Osteocyte (in vitro differentiated cells): ENCODE data around the gene PLA2R1. TPM values are rescaled to one million over a fixed set of nuclear protein-coding genes. Genes with fewer than 3 reads are reported as not detected.
"Not testable (repeated sequence)": the region's sequence is repeated elsewhere in the genome, so short reads cannot be mapped to it uniquely, and the experiment has no call there.

Source experiments
- DNase-seq: peaks from one replicate; pipeline ENCODE4 v3.0.0; 2021; ENCODE audit warnings: mixed read lengths; ENCODE audit not compliant: unreplicated experiment; ENCODE audit errors: extremely low spot score
- H3K27ac Mint-ChIP-seq: one replicate; pipeline ENCODE4 v1.8.0; 2021; ENCODE audit warnings: mild to moderate bottlenecking, mixed read lengths; ENCODE audit not compliant: unreplicated experiment
- H3K27me3 Mint-ChIP-seq: one replicate; pipeline ENCODE4 v1.8.0; 2021; ENCODE audit warnings: mixed read lengths; ENCODE audit not compliant: unreplicated experiment
- H3K36me3 Mint-ChIP-seq: one replicate; pipeline ENCODE4 v1.8.0; 2021; ENCODE audit warnings: mixed read lengths; ENCODE audit not compliant: unreplicated experiment
- H3K4me1 Mint-ChIP-seq: one replicate; pipeline ENCODE4 v1.8.0; 2021; ENCODE audit warnings: mixed read lengths; ENCODE audit not compliant: unreplicated experiment
- H3K4me3 Mint-ChIP-seq: one replicate; pipeline ENCODE4 v1.8.0; 2021; ENCODE audit warnings: mild to moderate bottlenecking, moderate library complexity, mixed read lengths; ENCODE audit not compliant: unreplicated experiment
- H3K9me3 Mint-ChIP-seq: one replicate; pipeline ENCODE4 v1.8.0; 2021; ENCODE audit warnings: mixed read lengths; ENCODE audit not compliant: unreplicated experiment
- CTCF ChIP-seq: fragments of 200-600 bp; sonication (generic); IDR thresholded peaks from 2 replicates; pipeline ENCODE4 v1.5.0; 2021; ENCODE audit warnings: antibody characterized with exemption, mild to moderate bottlenecking, moderate library complexity
- total RNA-seq: library from RNA; stranded (reverse); gene quantifications from 2 replicates; pipeline ENCODE4 v1.2.1, GENCODE V29; 2021

Gene PLA2R1
- total RNA-seq, 1 donor from 2014 or later: 78.9 TPM

DNA sequence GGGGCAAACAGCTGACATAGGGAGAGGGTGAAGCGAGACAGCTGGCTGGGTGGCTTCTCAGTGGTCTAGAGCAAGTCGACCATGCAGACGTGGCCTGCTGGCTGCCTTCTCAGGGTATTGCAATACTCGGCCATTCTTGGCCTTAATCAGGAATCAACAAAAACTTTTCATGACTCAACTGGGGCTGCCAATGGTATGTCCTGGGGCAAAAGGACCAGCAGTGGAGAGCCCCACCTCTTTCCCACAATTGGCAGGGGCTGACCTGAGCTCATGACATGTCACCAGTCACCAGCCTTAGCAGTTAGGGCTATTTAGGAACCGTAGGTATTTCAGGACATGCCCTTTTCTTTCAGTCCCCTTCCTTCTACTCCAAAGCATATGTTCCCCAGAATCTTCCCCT, 19.1 kb downstream of the PLA2R1 start:
- Mint-ChIP-seq H3K36me3 (peaks cover 53% of the 10 kb centered on the region), H3K27me3 (no peaks in the 10 kb centered on the region), H3K4me3 (no peak overlapping the region), H3K27ac (peak overlapping the region; percentile 28), H3K9me3 (no peaks in the 10 kb centered on the region), H3K4me1 (peaks cover 45% of the 10 kb centered on the region)
- no peak for DNase-seq
- no peak for TF ChIP-seq CTCF

GRCh38 chr2:160042054-160042453, 20.4 kb downstream of the PLA2R1 start:
- no peak for DNase-seq
- H3K27me3 Mint-ChIP-seq: no peaks in the 10 kb centered on the region
- TF ChIP-seq CTCF: no peak
- H3K4me1 Mint-ChIP-seq: peaks cover 45% of the 10 kb centered on the region
- H3K4me3 Mint-ChIP-seq: no peak overlapping the region
- peak overlapping the region; percentile 65 for H3K27ac Mint-ChIP-seq
- peaks cover 50% of the 10 kb centered on the region for H3K36me3 Mint-ChIP-seq
- no peaks in the 10 kb centered on the region for H3K9me3 Mint-ChIP-seq

DNA sequence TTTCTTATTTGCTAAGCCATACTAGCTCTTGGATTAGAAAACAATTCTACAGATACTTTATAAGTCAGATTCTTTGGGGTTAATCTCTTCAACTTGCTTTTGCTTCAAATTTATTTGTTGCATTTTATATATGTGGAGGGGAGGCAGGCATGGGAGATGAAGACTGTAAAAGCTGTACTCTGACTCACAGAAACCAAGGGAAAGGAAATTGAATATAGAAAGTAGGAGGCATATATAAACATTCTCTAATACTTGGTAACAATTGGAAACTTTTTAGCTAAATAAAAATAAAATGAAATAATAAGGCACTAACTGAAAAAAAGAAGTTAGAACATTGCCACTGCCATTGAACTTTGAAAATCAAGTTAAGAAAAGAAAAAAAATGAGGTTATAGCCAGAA, 21.3 kb downstream of the PLA2R1 start:
- Mint-ChIP-seq H3K27ac (peak overlapping the region; percentile 65), H3K4me3 (peak overlapping the region; percentile 41), H3K36me3 (peaks cover 43% of the 10 kb centered on the region), H3K4me1 (peaks cover 45% of the 10 kb centered on the region), H3K27me3 (no peaks in the 10 kb centered on the region), H3K9me3 (no peaks in the 10 kb centered on the region)
- no peak for DNase-seq
- TF ChIP-seq CTCF: no peak

- Mint-ChIP-seq H3K4me1 (peaks cover 49% of the 10 kb centered on the region), H3K36me3 (peaks cover 30% of the 10 kb centered on the region), H3K27ac (peak overlapping the region; percentile 79), H3K4me3 (peak overlapping the region; percentile 15), H3K9me3 (no peaks in the 10 kb centered on the region), H3K27me3 (no peaks in the 10 kb centered on the region)
- TF ChIP-seq CTCF: no peak
- DNase-seq: no peak
These were observed 23.1 kb downstream of the PLA2R1 start for GRCh38 chr2:160039166-160039903.

- H3K4me3 Mint-ChIP-seq, H3K27me3 Mint-ChIP-seq, DNase-seq, H3K9me3 Mint-ChIP-seq: not testable (repeated sequence)
- H3K4me1 Mint-ChIP-seq: peaks cover 54% of the 10 kb centered on the region
- peaks cover 24% of the 10 kb centered on the region for H3K36me3 Mint-ChIP-seq
- H3K27ac Mint-ChIP-seq: peak overlapping the region; percentile 79
These were observed 23.8 kb downstream of the PLA2R1 start for GRCh38 chr2:160038662-160039061.
